HepG2 (cell line): ENCODE data around the gene KTN1. TPM values are rescaled to one million over a fixed set of nuclear protein-coding genes. Genes with fewer than 3 reads are reported as not detected.
A peak's percentile ranks its signal among the peaks of the same experiment; 100 is the strongest.

Source experiments
- ATAC-seq: fragments of 200-7000 bp; cut with Tn5 transposase; 3 replicates; pipeline ENCODE4 v1.9.1; 2020; ENCODE audit warnings: mild to moderate bottlenecking, moderate library complexity
- BruUV-seq: library from RNA; stranded (reverse); fragments of 400-500 nt; replicated peaks from 2 replicates; lab custom pipeline; 2021; lab: Mats Ljungman, UMichigan
- CTCF ChIA-PET: fragments of 300-600 bp; formaldehyde crosslinking; extraction: SDS; loops from one replicate; lab custom pipeline; 2021; ENCODE audit warnings: low total read pairs, inconsistent platforms, low intra/inter-chr PET ratio; lab: Yijun Ruan, JAX
- POLR2A ChIA-PET: fragments of 350-600 bp; sonication (Branson Sonifier 250); formaldehyde crosslinking; loops from one replicate; lab custom pipeline; 2020; ENCODE audit warnings: antibody characterized with exemption, inconsistent platforms; lab: Yijun Ruan, JAX
- DNase-seq: peaks from one replicate; pipeline ENCODE4 v3.0.0-alpha.2; 2015; ENCODE audit warnings: low spot score
- FAIRE-seq: peaks from 3 replicates; lab custom pipeline; 2011; peaks lifted over from hg19 to GRCh38; lab: Jason Lieb, UNC
- H2AFZ ChIP-seq: one replicate; pipeline ENCODE4 v1.6.1; 2011; ENCODE audit warnings: low read length, inconsistent platforms
- H3K27ac ChIP-seq: fragments of 300-600 bp; 3 replicates; pipeline ENCODE4 v1.8.0; 2011; ENCODE audit warnings: mixed run types, mild to moderate bottlenecking, mixed read lengths, low read length, inconsistent platforms; ENCODE audit not compliant: insufficient read depth; ENCODE audit errors: extremely low read length
- H3K27me3 ChIP-seq, 2 experiments: fragments of 200-600 bp in 1 of 2; 2 replicates in 1 of 2; 3 replicates in 1 of 2; pipeline versions ENCODE4 v1.6.0 to v1.8.0; 2011; ENCODE audit warnings: low read length in 2 of 2, mild to moderate bottlenecking in 2 of 2, moderate library complexity in 2 of 2, inconsistent platforms in 1 of 2; ENCODE audit not compliant: insufficient read depth in 2 of 2, control insufficient read depth in 1 of 2
- H3K36me3 ChIP-seq, 2 experiments: fragments of 200-600 bp in 1 of 2; replicated peaks in 1 of 2; 2 replicates in 1 of 2; 3 replicates in 1 of 2; pipeline versions ENCODE4 v1.5.1 to v1.8.0; 2011; ENCODE audit warnings: low read length in 2 of 2, inconsistent platforms in 1 of 2; ENCODE audit not compliant: insufficient read depth in 2 of 2, control insufficient read depth in 1 of 2
- H3K4me1 ChIP-seq: 2 replicates; pipeline ENCODE4 v1.5.1; 2012; ENCODE audit warnings: low read length, inconsistent platforms; ENCODE audit not compliant: insufficient read depth
- H3K4me2 ChIP-seq: 2 replicates; pipeline ENCODE4 v1.6.0; 2011; ENCODE audit warnings: low read depth, low read length, inconsistent platforms
- H3K4me3 ChIP-seq, 3 experiments: fragments of 200-600 bp in 1 of 3; sonication (generic), shearing (Covaris generic) in 1 of 3; replicated peaks in 1 of 3; 2 replicates each; pipeline ENCODE4 v1.5.1; 2011 to 2016; ENCODE audit warnings: low read length in 3 of 3, inconsistent platforms in 2 of 3, low read depth in 2 of 3, mild to moderate bottlenecking in 2 of 3, control low read depth in 1 of 3, mixed read lengths in 1 of 3; ENCODE audit not compliant: insufficient read depth in 1 of 3
- H3K79me2 ChIP-seq: one replicate; pipeline ENCODE4 v1.6.1; 2011; ENCODE audit warnings: low read length, inconsistent platforms; ENCODE audit not compliant: insufficient read depth
- H3K9ac ChIP-seq: 2 replicates; pipeline ENCODE4 v1.6.0; 2011; ENCODE audit warnings: mild to moderate bottlenecking, low read depth, low read length, inconsistent platforms; ENCODE audit not compliant: insufficient read depth
- H3K9me3 ChIP-seq: 2 replicates; pipeline ENCODE4 v1.5.1; 2012; ENCODE audit warnings: mild to moderate bottlenecking, low read length
- H4K20me1 ChIP-seq: 2 replicates; pipeline ENCODE4 v1.6.0; 2011; ENCODE audit warnings: inconsistent platforms, mild to moderate bottlenecking, low read length, moderate library complexity; ENCODE audit not compliant: insufficient read depth
- DMAP1 ChIP-seq: IDR thresholded peaks from 2 replicates; pipeline ENCODE4 v1.6.1; 2016
- KMT2A ChIP-seq: sonication (generic); formaldehyde crosslinking; IDR thresholded peaks from 2 replicates; pipeline ENCODE4 v1.4.0; 2020; ENCODE audit warnings: missing genetic modification reagents
- NR1H2 ChIP-seq: sonication (generic); formaldehyde crosslinking; IDR thresholded peaks from 2 replicates; pipeline ENCODE4 v1.8.1; 2022; ENCODE audit warnings: low read depth, missing genetic modification reagents, borderline replicate concordance
- NRL ChIP-seq: sonication (generic); formaldehyde crosslinking; IDR thresholded peaks from 2 replicates; pipeline ENCODE4 v1.5.0; 2020; ENCODE audit warnings: missing genetic modification reagents, mild to moderate bottlenecking, moderate library complexity, borderline replicate concordance
- SRSF9 ChIP-seq: fragments of 200-400 bp; formaldehyde crosslinking; IDR thresholded peaks from 2 replicates; pipeline ENCODE4 v1.6.1; 2018; ENCODE audit warnings: borderline replicate concordance, mild to moderate bottlenecking, low read depth, low read length; ENCODE audit not compliant: insufficient read depth, poor library complexity, severe bottlenecking
- ZNF24 ChIP-seq: fragments of 450-650 bp; IDR thresholded peaks from 2 replicates; pipeline ENCODE4 v1.6.1; 2017; ENCODE audit warnings: antibody characterized with exemption, mild to moderate bottlenecking
- WGBS: methylation state at CpG from one replicate; pipeline ENCODE4 v1.1.6; 2017; ENCODE audit warnings: low lambda C conversion rate; 5-methylcytosine and 5-hydroxymethylcytosine counted together
- in situ Hi-C: cut with HindIII; loops from 2 replicates; pipeline ENCODE4 v1.10.0; 2017; ENCODE audit warnings: low pct_unique_long_range_greater_than_20kb; ENCODE audit not compliant: extremely low pct_ligation_motif_present
- intact Hi-C: fragments of 100-400 bp; cut with micrococcal nuclease; formaldehyde crosslinking; loops from one replicate; pipeline ENCODE4 v1.10.0; 2022; ENCODE audit not compliant: unreplicated experiment
- polyA plus RNA-seq, 8 experiments: library from polyadenylated mRNA; depleted of rRNA in 3 of 8; stranded (reverse) in 7 of 8; unstranded in 1 of 8; fragments of >200 nt; fragmentation: Illumina TruSeq in 4 of 8; extraction: Trizol in 4 of 8; gene quantifications; 2 replicates each; pipeline versions ENCODE4 v1.2.1 to v1.2.3, GENCODE V29; 2011 to 2016; ENCODE audit warnings: low read depth in 4 of 8, missing spikeins in 1 of 8, mixed read lengths in 1 of 8; ENCODE audit not compliant: insufficient read depth in 1 of 8
- total RNA-seq, 5 experiments: library from RNA; depleted of rRNA; stranded (reverse); fragments of >200 nt; fragmentation: Illumina TruSeq; extraction: Trizol; gene quantifications; 2 replicates each; pipeline ENCODE4 v1.2.3, GENCODE V29; 2016; ENCODE audit warnings: low read depth in 1 of 5
- TF ChIP-seq, protein P1 (sequence below): sonication (generic); formaldehyde crosslinking; IDR thresholded peaks from 2 replicates; pipeline ENCODE4 v1.5.0; 2020; ENCODE audit warnings: missing genetic modification reagents

The KTN1 gene
- total and polyA plus RNA-seq, 2 of the 13 experiments (the other 11 are each of a cell fraction or from before 2014, with no cell fraction given) = 60.6 to 169 TPM

DNA sequence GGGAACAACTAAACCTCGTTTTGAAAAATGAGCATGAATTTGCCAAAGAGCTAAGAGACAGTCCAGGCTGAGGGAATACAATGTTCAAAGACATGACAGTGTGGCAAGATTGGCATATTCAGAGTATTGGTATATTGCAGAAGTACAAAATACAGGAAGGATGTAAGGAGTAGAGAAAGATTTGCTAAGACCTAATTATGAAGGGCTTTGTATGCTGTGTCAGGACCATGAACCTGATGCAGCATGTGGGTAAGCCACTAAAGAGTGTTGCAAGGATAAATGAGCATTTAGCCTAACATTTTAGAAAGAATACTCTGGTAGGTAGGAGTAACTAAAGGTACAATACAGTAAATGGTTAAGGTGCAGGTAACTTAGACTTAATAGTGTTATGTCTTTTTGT is 65.1 kb downstream of the KTN1 start:
- Histone ChIP-seq H3K36me3 (peaks cover 10 to 50% of the 10 kb centered on the region in 2 experiments), H3K4me2 (no peak overlapping the region), H3K27me3 (no peaks in the 10 kb centered on the region), H4K20me1 (no peaks in the 10 kb centered on the region), H3K79me2 (no peaks in the 10 kb centered on the region), H3K9me3 (no peaks in the 10 kb centered on the region), H2AFZ (no peak overlapping the region), H3K4me1 (no peaks in the 10 kb centered on the region), H3K4me3 (no peak overlapping the region), H3K9ac (no peak overlapping the region), H3K27ac (no peak overlapping the region)
- FAIRE-seq = no peak
- no TSS peak for BruUV-seq
- DNase-seq = no peak
- ChIA-PET CTCF (no interaction called here), POLR2A (no interaction called here)
- ATAC-seq = no peak
- in situ Hi-C loops = no loop called here
- 100% methylated on average over 1 of the region's 1 CpG for WGBS
- intact Hi-C loops = no loop called here
- TF ChIP-seq DMAP1 (CRISPR knock-in tag) (no peak), KMT2A (no peak), ZNF24 (no peak), NRL (CRISPR knock-in tag) (no peak)
- TF ChIP-seq, protein P1, sequence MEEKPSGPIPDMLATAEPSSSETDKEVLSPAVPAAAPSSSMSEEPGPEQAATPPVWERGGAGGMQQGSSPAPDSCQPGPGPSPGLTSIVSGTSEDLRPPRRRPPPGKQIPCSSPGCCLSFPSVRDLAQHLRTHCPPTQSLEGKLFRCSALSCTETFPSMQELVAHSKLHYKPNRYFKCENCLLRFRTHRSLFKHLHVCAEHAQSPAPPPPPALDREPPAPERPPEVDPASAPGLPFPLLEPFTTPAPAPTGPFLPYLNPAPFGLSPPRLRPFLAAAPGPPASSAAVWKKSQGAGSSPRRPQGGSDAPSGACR (CRISPR knock-in tag) = no peak

DNA sequence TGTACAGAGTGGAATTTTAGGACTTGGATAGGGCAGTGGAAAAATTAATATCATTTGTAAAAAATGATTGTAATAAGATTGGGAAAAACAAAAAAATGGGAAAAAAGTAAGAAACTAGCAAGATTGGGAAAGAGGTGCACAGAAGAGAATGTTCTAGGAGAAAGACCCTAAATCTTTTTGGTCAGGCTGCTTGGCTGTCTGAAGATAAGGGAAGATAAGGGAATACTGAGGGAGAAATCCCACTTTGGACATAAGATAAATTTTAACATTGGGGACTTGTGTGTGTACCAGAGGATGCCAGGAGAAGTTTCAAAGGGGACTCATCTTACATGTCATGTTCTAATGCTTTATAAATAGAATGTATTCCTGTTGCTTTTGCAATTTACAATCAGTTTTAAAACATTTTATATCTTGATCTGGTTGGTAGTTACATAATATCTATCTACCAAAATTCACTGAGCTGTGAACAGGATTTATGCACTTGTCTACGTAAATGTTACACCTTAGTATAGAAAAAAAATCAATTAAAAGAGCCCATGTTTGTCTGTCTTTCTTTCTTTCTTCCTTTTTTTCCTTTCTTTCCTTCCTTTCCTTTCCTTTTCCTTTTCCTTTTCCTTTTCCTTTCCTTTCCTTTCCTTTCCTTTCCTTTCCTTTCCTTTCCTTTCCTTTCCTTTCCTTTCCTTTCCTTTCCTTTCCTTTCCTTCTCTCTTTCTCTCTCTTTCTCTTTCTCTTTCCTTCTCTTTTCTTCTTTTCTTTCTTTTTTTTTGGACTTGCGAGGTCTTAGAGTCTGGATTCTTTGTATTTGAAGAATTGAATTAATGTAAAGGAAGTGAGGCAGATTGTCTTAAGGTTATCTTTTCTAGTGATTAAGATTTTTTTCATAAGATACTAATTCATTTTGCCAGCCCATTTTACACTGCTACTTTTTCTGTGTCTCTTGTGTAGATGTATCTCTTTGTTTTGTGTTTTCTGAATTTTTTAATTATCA is 66.1 kb downstream of the KTN1 start:
- Histone ChIP-seq H3K79me2 (no peaks in the 10 kb centered on the region), H3K27me3 (no peaks in the 10 kb centered on the region), H2AFZ (no peak overlapping the region), H3K4me1 (no peaks in the 10 kb centered on the region), H3K27ac (no peak overlapping the region), H3K4me2 (no peak overlapping the region), H3K36me3 (peaks cover 13 to 50% of the 10 kb centered on the region in 2 experiments), H4K20me1 (no peaks in the 10 kb centered on the region), H3K9me3 (no peaks in the 10 kb centered on the region), H3K4me3 (no peak overlapping the region), H3K9ac (no peak overlapping the region)
- ChIA-PET CTCF (no interaction called here), POLR2A (no interaction called here)
- FAIRE-seq (no peak), DNase-seq (no peak), ATAC-seq (no peak)
- BruUV-seq = no TSS peak
- in situ Hi-C loops = no loop called here
- 96% methylated on average over 2 of the region's 2 CpGs for whole genome bisulfite sequencing
- intact Hi-C loops = no loop called here
- TF ChIP-seq NR1H2 (CRISPR knock-in tag) = no peak
- peak; percentile 97 for TF ChIP-seq SRSF9
